ENCODE results near the gene HBP1.
"Not testable (repeated sequence)": the region's sequence is repeated elsewhere in the genome, so short reads cannot be mapped to it uniquely, and the experiment has no call there.

Gene HBP1, protein sequence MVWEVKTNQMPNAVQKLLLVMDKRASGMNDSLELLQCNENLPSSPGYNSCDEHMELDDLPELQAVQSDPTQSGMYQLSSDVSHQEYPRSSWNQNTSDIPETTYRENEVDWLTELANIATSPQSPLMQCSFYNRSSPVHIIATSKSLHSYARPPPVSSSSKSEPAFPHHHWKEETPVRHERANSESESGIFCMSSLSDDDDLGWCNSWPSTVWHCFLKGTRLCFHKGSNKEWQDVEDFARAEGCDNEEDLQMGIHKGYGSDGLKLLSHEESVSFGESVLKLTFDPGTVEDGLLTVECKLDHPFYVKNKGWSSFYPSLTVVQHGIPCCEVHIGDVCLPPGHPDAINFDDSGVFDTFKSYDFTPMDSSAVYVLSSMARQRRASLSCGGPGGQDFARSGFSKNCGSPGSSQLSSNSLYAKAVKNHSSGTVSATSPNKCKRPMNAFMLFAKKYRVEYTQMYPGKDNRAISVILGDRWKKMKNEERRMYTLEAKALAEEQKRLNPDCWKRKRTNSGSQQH

DNA sequence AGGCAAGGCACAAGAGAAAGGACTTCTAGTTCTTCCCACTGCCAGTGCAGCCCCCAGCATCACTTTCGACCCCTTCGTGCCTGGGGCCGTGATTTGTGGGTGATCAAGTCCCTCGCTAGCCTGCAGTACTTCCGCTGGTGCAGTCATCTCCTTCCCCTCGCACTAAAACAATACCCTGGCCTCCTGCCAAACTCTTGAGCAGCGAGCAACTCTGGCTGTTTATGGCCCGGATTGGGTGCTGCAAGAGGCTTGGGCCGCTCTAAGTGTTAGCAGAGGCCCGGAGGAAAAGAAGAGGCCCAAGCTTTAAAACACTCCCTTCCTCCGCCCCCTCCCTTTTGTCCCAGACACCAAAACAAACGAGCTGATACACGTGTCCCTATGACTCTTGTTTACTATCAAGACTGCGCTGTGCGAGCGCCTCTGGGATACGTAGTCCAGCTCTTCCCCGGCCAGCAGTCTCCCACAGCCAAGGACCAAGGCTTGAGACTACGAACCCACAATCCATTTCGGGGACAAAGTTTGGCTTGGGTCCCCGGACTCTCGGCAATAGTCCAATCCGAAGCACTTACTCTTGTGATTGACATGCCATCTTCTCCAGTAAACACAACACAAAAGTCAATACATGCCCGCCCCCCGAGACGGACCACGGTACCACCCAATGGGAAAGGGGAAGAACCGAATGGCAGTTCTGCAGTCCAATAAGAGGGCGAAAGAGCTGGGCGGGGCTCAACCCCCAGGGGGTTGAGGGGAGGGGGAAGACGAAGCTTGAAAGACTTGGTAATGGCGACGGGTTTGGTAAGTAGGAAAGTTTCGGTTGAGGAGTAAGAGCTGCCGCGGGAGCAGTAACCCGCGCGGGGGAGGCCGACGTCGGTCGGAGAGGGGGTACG, at the start of gene HBP1:
TSS of gene HBP1 (plus strand) at position 771 of the 887 bp plus-strand sequence. CDS start 10,891 bp downstream, outside the sequence.
- DNase-seq (ENCODE audit: low read depth in 3 of 3) = peak; percentile 93 to 98 (median 96)

DNA sequence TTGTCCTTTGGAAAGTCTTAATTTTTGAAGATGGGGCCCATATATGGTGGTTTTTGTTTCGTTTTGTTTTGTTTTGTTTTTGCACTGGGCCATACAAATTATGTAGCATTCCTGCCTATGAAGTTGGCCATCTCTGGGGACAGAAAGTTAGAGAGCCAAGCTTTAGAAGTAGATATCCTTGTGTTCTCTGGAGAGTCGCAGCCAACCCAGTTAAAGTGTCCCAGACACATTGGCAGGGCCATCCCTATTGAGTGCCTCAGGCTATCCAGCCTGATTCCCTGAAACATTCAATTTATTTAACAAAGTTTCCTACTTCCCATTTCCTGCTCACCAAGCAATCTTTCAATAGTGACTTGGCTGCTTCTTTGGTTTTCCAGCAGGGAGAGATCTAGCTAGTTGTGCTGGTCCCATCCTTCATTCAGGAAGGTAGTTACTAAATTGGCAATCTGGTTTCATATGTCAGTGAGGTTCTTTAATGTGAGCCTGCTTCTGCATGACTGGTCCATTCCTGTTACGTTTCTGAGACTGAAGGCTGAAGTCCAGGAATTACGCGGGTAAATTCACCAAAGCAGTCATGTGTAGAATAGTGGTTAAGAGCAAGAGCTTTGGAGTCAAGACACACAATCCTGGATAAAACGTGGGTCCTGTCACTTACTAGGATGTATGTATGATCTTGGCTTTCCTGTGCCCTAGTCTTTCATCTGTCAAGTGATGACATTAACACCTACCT, 49.3 kb upstream of the HBP1 start:
- DNase-seq (ENCODE audit: low read depth in 3 of 3) = no peak

DNA sequence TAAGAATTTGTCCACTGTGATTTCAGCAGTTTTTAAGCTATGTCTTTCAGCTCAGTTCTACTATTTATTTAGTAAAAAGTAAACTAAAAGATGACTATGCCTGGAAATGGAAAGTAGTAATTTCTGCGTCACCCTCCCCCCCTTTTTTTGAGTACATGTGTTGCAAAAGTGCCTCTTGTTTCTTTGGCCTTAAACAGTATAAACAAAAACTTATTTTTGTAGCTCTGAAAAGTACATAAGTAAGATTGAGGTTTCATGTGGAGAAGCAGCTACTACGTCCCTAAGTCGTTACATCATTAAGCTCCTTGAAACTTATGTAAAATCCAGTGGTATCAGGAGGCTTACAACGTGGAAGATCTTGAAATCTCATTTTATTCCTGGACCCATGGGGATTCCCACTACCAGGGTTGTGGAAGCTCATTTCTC, 46.3 kb upstream of the HBP1 start:
- no peak for DNase-seq (ENCODE audit: low read depth in 3 of 3)

DNA sequence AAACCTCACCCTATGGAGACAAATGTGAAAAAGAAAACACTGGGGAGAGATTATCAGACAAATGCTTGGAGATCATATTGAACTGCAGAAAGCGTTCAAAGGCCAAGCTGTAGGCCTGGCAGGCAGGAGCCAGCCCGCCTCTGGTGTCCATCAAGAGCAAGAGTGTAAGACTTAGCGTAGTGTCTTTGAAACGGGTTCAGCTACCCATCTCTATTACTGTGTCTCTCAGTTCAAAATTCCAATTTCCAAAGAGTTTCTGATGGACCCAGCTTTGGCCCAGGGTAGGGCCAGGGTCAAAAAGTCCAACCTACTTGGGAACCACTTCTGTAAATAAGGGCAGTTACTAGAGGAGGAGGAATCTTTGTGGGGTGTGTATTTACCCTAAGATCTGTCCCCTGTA, 45.4 kb upstream of the HBP1 start:
- no peak for DNase-seq (ENCODE audit: low read depth in 3 of 3)

DNA sequence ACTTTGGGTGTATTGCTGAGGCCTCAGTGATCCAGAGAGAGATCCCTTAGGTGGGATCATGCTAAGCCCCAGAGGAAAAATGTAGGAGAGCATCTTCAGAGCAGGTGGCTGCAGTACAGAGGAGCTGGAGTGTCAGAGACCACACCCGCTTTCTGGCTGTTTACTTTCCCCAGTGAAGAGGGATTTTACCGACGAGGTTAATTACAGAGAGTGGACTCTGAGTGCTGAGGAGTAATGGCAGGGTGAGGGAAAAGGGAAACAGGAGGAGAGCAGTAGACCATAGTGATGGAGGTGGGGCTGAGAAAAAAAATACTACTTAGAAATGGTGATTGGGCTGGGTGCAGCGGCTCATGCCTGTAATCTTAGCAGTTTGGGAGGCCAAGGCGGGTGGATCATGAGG, 43.3 kb upstream of the HBP1 start:
- DNase-seq (ENCODE audit: low read depth in 3 of 3) = no peak

DNA sequence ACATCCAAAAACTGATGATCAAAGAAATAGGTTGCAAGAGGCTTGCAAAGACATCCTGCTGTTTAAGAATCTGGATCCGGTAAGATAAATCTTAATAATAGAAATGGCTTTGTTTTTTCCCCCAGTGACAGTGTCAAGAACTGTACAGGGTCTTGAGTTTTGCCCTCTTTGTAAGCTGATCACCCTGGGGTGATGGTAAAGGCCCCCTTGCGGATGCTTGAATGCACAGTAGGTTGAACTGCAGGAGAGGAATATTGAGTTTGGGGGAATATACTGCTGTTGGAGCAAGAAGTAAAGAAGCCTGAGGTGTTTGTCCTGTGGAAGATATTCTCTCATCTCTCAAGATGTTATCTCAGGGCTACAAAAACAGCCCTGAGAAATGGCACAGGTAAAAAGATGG, 40.6 kb upstream of the HBP1 start:
- DNase-seq (ENCODE audit: low read depth in 3 of 3) = no peak

DNA sequence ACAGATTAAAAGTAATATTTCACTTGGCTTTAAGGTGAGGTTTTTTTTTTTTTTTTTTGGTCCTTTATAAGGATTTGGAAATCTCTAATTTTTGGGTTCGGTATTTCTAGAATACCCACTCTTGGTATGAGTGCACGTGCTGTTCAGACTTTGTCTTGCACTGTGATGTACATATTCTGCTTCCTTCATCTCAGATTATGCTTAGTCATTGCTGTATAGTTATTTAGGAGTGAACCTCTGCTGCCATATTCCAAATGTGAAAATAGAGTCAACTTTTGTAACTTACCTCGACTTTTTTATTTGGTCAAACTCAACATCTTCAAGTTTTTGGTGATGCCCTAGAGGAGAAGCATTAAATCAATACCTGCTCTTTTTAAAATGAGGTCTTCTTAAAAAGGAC, 40.1 kb upstream of the HBP1 start:
- DNase-seq (ENCODE audit: low read depth in 3 of 3) = no peak

DNA sequence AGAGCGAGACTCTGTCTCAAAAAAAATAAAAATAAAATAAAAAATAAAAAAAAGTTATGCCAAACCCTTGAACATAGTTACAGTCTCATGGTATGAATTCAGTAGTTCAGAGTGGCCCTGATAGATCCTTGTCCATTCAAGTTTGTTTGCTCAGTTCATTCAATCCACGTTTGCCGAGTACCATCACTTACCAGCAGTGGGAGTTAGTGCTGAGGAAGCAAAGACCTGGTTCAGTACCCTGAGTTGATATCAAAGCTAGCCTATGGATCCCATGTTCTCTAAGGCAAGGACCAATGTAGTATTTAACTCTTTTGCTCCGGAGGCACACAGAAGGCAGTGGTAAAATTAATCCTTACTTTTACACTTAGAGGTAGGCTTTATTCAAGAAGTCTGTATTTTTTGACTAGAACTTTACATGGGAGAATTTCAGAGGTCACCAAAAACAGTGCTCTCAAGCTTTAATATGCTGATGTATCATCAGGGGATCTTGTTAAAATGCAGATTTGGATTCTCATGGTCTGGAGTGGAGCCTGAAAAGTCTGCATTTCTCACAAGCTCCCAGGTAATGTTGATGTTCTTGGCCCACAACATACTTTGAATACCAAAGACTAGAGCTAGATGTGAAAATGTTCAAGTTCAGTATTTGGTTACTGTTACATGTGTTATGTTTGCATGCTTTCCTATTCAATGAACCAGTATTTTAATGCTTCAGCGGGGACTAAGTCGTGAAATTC, 38.1 kb upstream of the HBP1 start:
- no peak for DNase-seq (ENCODE audit: low read depth in 3 of 3)

DNA sequence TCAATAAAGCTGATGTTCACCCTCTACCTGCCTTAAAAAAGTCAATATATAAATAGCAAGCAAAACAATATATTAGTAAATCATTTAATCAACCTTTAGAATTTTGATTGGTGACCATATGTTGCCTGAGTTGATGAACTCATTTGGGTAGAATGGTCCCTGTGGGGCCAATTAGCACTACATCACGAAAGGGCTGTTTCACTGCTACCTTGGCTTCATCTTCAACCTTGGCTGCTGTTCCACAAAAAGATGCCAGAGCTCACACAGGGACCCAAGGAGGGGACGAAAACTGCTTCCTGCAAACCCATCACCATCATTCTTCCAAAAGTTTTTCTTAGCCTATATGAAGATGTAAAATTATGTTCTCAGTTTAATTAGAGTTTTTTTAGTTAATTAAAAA, 35.4 kb upstream of the HBP1 start:
- no peak for DNase-seq (ENCODE audit: low read depth in 3 of 3)

DNA sequence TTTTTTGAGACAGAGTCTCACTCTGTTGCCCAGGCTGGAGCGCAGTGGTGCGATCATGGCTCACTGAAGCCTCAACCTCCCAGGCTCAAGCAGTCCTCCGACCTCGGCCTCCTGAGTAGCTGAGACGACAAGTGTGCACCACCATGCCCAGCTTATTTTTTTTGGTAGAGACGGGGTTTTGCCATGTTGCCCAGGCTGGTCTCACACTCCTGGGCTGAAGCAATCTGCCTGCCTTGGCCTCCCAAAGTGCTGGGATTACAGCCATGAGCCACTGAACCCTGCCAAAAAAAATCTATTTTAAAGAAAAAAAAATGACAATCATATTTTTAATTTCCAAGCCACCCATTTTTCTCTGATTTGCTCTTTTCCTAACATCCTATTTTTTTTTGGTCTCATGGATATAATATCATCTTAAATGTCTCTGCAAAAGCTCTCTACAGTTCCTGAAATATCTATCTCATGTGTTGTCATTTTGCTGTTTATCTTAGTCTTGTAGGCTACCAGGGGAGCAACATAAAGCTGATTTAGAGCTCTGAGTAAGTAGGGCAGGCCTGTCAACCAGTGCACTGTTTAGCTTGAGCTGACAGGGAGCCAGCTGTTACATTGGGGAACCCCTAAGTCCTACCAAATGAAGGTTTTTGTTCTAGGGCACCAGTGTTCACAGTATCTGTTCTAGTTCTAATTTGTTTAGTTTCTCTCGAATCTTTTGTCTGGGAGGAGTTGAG, 29.9 kb upstream of the HBP1 start:
- no peak for DNase-seq (ENCODE audit: low read depth in 3 of 3)

DNA sequence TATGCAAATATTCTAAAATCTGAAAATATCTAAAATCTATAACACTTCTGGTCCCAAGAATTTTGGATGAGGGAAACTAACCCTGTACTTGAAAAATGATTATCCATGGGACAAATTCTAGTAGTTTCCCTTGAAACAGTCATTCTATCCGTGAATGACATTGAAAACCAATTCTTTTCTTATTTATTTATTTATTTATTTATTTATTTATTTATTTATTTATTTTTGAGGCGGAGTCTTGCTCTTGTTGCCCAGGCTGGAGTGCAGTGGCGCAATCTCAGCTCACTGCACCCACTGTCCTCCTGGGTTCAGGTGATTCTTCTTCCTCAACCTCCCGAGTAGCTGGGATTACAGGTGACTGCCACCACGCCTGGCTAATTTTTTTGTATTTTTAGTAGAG, 24.9 kb upstream of the HBP1 start:
- DNase-seq (ENCODE audit: low read depth in 3 of 3) = not testable (repeated sequence)

DNA sequence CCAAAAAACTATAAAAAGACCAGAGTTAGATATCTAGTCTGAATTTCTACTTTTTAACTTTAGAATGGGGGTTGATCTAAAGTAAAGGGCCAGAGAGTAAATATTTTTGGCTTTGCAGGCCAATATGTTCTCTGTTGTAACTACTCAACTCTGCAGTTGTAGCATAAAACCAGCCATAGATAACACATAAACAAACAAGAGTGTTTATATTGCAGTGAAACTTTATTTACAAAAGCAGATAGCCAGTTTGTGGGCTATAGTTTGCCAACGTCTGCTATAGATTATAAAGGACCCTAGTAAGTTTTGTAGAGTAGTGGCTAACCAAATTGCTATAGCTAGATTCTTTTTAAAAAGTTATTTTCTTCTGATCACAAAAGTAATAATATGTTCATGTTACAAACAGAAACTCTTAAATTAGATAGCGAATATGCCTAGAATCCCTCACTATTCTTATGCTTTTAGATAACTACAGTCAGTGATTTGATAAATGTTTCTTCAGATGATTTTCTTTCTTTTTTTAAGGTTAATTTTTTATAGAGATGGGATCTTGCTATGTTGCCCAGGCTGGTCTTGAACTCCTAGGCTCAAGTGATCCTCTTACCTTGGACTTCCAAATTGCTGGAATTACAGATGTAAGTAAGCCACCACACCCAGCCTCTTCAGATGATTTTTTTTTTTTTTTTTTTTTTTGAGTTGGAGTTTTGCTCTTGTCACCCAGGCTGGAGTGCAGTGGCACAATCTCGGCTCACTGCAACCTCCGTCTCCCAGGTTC, 23.6 kb upstream of the HBP1 start:
- DNase-seq (ENCODE audit: low read depth in 3 of 3) = no peak

DNA sequence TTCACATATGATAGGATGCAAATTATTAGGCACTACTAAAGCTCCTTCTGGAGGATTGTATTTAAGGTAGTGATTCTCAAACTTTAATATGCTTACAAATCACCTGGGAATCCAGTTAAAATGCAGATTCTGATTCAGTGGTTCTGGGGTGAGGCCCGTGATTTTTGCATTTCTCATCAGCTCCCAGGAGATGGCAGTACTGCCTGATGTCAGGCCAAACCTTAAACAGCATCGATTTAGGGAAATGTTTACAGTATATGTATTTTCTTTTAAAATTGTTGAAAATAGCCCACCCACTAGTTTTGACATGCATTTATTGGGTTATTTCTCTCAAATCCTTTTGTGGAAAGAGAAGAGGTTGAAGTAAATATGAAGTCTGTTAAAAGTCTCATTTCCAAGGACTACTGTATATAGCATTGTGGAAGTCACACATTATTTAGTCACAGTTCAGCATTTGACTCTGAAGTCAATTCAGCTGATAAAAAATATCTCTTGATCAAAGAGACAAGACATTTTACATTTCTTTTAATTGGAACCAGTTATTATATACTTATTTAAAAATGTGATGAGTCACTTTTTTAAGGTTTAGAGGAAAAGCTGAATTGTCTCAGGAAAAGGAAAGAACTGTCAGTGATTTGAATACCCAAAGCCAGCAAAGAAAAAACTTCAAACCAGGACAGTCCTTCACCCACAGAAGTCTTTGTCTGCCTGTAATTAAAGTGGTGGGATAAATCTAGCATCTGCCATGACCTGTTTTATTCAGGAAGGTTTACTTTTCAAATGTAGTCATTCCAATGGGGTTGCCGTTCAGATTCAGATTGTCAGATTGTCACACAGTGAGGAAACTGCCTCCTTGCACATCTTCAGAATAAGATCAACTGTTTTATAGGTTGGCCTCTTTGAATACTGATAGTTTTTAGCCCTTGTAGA, 21.1 kb upstream of the HBP1 start:
- no peak for DNase-seq (ENCODE audit: low read depth in 3 of 3)

DNA sequence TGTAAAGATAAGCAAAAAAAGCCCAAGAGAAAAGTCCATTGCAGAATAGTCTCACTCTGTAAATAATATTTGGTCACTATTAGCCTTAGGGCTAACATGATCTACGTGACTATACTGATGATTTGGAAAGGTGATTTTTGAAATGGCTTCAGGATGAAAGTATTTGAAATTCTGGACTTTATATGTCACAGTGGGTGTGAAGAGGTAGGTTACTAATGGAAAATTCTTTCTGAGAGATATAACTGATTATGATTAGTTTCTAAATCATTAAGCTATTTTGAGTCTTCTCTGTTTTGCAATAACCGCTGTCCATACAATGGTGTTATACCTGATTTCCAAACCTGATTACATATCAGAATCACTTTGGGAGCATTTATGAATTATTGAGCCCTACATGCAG, 20.1 kb upstream of the HBP1 start:
- no peak for DNase-seq (ENCODE audit: low read depth in 3 of 3)

DNA sequence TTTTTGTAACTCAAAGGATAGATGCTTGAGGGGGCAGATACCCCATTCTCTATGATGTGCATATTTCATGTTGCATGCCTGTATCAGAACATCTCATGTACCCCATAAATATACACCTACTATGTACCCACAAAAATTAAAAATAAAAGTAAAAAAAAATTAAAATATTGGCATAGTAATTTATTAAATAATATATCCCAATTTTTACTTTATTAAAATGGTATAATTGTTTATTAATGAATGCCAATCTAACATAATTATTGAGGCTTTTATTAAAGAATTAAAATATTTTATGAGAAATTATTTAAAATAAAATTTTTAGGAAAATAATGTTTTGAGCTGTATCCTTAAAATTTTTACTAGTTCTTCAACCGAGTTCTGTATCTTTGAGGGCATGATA, 18.9 kb upstream of the HBP1 start:
- no peak for DNase-seq (ENCODE audit: low read depth in 3 of 3)

DNA sequence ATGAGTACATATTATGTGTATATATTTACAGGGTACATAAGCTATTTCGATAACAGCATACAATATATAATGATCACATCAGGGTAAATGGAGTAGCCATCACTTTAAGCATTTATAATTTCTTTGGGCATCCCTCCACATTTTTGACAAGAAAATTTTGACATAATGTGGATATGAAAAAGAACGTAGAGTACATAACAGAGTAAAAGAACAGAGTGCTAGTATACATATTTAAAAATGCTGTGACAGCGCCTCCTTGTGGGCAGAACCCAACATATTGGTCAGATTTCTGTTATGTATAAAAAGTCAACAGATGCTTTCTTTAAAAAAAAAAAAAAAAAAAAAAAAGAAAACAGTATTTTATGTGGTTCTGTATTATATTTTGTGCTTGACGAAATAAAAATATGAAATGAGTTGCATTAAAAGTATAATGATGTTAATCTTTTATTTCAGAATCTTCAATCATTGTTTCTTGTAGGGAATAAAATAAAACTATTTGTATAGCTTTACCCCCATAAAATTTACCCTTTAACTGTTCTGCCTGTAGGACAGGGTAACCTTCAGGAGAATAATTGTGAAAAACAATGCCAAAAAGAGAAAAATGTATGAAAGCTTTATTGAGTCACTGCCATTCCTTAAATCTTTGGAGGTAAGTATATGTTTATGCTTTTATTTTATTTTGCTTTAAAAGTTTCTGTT, 18.3 kb upstream of the HBP1 start:
- peak; percentile 34 to 63 (median 60) for DNase-seq (ENCODE audit: low read depth in 3 of 3)

DNA sequence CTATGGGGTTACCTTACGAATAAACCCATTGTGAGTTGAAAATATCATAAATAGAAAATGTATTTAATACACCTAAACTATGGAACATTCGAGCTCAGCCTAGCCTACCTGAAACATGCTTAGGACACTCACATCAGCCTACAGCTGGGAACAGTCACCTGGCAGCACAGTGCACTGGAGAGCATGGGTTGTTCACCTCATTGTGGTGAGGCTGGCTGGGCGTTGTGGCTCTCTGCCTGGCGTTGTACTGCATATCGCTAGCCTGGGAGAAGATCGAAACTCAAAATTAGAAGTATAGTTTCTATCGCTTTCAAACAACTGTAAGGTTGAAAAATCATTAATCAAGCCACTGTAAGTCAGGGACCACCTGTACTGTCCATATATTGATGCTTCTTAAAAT, 17.3 kb upstream of the HBP1 start:
- no peak for DNase-seq (ENCODE audit: low read depth in 3 of 3)

DNA sequence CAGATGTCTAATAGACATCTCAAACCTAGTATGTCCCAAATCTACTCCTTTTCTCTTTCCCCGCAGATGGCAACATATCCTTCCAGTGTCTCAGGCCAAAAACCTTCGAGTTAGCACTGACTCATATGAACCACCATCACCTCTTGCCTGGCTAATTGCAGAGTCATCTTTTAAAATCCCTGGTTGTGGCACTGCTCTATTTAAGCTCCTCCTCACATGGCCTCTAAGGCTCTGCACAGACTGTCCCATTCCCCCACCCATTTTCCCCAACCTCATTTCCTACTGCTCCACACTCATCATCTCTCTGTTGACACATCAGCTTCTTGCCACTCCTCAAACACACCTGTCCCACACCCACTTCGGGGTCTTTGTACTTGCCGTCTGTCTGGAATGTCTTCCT, 16.8 kb upstream of the HBP1 start:
- DNase-seq (ENCODE audit: low read depth in 3 of 3) = no peak

All from stimulated activated CD4-positive, alpha-beta T cell treated with anti-CD3 and anti-CD28 coated beads, TNF-alpha, amount 100 ng/mL, for 48 hours (primary cell).